SK-N-MC (cell line): Measurements from ENCODE around the gene PYGB.

Experiments used
- EZH2 ChIP-seq: fragments of 200-600 bp; sonication (generic); IDR thresholded peaks from one replicate; pipeline ENCODE4 v1.6.1; 2017; ENCODE audit warnings: antibody characterized with exemption
- FOXP2 ChIP-seq: optimal IDR thresholded peaks from 2 replicates; pipeline ENCODE3; 2011; ENCODE audit warnings: mild to moderate bottlenecking, moderate library complexity; ENCODE audit not compliant: insufficient read depth; ENCODE audit errors: extremely low read length, control extremely low read depth
- POLR2AphosphoS5 ChIP-seq: IDR thresholded peaks from 2 replicates; pipeline ENCODE4 v1.6.1; 2012; ENCODE audit warnings: mild to moderate bottlenecking, low read depth, low read length, borderline replicate concordance

DNA sequence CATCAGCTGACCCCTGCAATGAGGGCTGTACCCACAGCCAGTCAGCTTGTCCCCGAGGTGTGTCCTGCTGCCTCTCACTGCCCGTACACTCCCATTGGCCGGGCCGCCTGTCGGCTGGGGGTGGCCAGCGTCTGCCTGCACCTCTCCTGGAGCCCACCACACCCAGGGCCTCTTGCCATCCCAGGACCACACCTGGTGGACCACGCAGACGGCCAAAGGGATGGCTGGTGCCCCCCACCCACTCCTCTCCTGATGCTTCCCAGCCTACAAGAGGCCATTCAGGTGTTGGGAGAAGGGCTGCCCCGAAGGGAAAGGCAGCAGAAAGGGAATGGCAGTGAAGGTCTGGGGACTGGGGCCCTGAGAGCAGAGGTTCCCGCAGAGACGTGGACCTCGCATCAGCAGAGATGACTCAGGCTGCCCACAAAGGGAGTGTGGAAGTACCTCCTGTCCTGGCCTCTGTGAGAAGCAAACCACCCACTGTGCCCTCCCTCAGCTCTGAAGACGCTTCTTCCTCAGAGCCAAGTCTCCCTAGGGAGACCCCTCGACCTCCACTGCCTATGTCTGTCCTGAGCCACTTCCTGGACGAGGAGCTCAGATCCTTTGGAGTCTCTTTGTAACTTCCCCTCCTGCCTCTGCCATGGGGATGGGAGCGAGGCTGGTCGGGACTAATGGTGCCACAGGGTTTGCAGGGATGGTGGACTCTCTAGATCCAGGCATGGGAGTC, 60.9 kb downstream of the PYGB start:
- TF ChIP-seq EZH2 (no peak), POLR2AphosphoS5 (no peak), FOXP2 (no peak)
